Measurements from ENCODE around the gene ZMAT5.

The ZMAT5 gene

GRCh38 chr22:29784451-29785361, 17.9 kb upstream of the ZMAT5 start:
- Histone ChIP-seq H3K4me1 (ENCODE audit: insufficient read depth, poor library complexity, severe bottlenecking) (peaks cover 21% of the 10 kb centered on the region), H3K36me3 (ENCODE audit: low read depth) (peaks cover 7% of the 10 kb centered on the region), H3K9me3 (ENCODE audit: severe bottlenecking) (no peaks in the 10 kb centered on the region), H3K27me3 (ENCODE audit: insufficient read depth, poor library complexity, severe bottlenecking) (no peaks in the 10 kb centered on the region), H3K27ac (ENCODE audit: poor library complexity, severe bottlenecking) (no peak overlapping the region), H3K4me3 (ENCODE audit: severe bottlenecking) (no peak overlapping the region)
- no peak for TF ChIP-seq CTCF (IDR thresholded peaks at IDR 0.05; ENCODE audit: poor library complexity, severe bottlenecking)
- DNase-seq (ENCODE audit: low spot score) (no peak), ATAC-seq (ENCODE audit: low read depth) (no peak)

- Histone ChIP-seq H3K4me1 (ENCODE audit: insufficient read depth, poor library complexity, severe bottlenecking) (peaks cover 34% of the 10 kb centered on the region), H3K9me3 (ENCODE audit: severe bottlenecking) (no peaks in the 10 kb centered on the region), H3K27ac (ENCODE audit: poor library complexity, severe bottlenecking) (peak overlapping the region; percentile 89), H3K36me3 (ENCODE audit: low read depth) (no peaks in the 10 kb centered on the region), H3K27me3 (ENCODE audit: insufficient read depth, poor library complexity, severe bottlenecking) (no peaks in the 10 kb centered on the region), H3K4me3 (ENCODE audit: severe bottlenecking) (no peak overlapping the region)
- DNase-seq (ENCODE audit: low spot score) (no peak), ATAC-seq (ENCODE audit: low read depth) (peak; percentile 33; the same call in 1 of the 3 replicates)
- TF ChIP-seq CTCF (IDR thresholded peaks at IDR 0.05; ENCODE audit: poor library complexity, severe bottlenecking): no peak
Observed at GRCh38 chr22:29782061-29782845, 15.4 kb upstream of the ZMAT5 start.

- no peak for DNase-seq (ENCODE audit: low spot score)
- no peak overlapping the region for H3K4me3 ChIP-seq (ENCODE audit: severe bottlenecking)
- no peak for TF ChIP-seq CTCF (IDR thresholded peaks at IDR 0.05; ENCODE audit: poor library complexity, severe bottlenecking)
Observed at GRCh38 chr22:29780748-29781676, 14.2 kb upstream of the ZMAT5 start.

GRCh38 chr22:29780220-29780619, 13.4 kb upstream of the ZMAT5 start:
- Histone ChIP-seq H3K36me3 (ENCODE audit: low read depth) (no peaks in the 10 kb centered on the region), H3K27me3 (ENCODE audit: insufficient read depth, poor library complexity, severe bottlenecking) (no peaks in the 10 kb centered on the region), H3K27ac (ENCODE audit: poor library complexity, severe bottlenecking) (peak overlapping the region; percentile 89), H3K4me3 (ENCODE audit: severe bottlenecking) (no peak overlapping the region), H3K9me3 (ENCODE audit: severe bottlenecking) (no peaks in the 10 kb centered on the region), H3K4me1 (ENCODE audit: insufficient read depth, poor library complexity, severe bottlenecking) (peaks cover 34% of the 10 kb centered on the region)
- no peak for DNase-seq (ENCODE audit: low spot score)
- TF ChIP-seq CTCF (IDR thresholded peaks at IDR 0.05; ENCODE audit: poor library complexity, severe bottlenecking): no peak
- ATAC-seq (ENCODE audit: low read depth): no peak

More at GRCh38 chr22:29780748-29781676, 14.2 kb upstream of the ZMAT5 start:
- ATAC-seq (ENCODE audit: low read depth): peak; percentile 93
- H3K9me3 ChIP-seq (ENCODE audit: severe bottlenecking): no peaks in the 10 kb centered on the region
- H3K4me1 ChIP-seq (ENCODE audit: insufficient read depth, poor library complexity, severe bottlenecking): peaks cover 34% of the 10 kb centered on the region
- peak overlapping the region; percentile 89 for H3K27ac ChIP-seq (ENCODE audit: poor library complexity, severe bottlenecking)
- no peaks in the 10 kb centered on the region for H3K36me3 ChIP-seq (ENCODE audit: low read depth)
- no peaks in the 10 kb centered on the region for H3K27me3 ChIP-seq (ENCODE audit: insufficient read depth, poor library complexity, severe bottlenecking)
